Jurkat, Clone E6-1 (cell line): ENCODE results near the gene RABGEF1.
"Not testable (repeated sequence)": the region's sequence is repeated elsewhere in the genome, so short reads cannot be mapped to it uniquely, and the experiment has no call there.

Source experiments
- DNase-seq: peaks from one replicate; pipeline ENCODE4 v3.0.0-alpha.2; 2011; ENCODE audit warnings: low read depth, low spot score
- H3K4me3 ChIP-seq: 2 replicates; pipeline ENCODE4 v1.5.1; 2011; ENCODE audit warnings: mild to moderate bottlenecking, low read length, control low read depth, moderate library complexity

The RABGEF1 gene

DNA sequence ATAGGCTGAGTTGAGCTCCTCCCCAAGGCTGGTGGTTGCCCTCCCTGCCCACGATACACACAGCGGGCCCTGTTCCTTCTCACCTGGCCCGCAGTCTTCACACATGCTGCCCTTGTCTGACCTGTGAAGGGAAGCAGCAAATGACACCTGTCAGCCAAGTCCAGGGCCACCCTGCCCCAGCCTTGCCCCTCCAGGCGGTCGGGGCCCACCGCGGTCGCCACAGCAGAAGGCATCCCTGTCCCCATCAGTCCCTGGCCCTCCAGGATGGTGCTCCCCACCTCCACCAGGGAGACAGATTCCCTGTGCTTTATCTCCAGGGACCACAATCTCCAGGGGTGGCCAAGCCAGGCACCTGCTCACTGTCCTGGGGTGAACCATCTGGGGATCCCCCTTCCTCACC is 99.3 kb downstream of the RABGEF1 start:
- DNase-seq, result no peak
- no peak overlapping the region for H3K4me3 ChIP-seq

DNA sequence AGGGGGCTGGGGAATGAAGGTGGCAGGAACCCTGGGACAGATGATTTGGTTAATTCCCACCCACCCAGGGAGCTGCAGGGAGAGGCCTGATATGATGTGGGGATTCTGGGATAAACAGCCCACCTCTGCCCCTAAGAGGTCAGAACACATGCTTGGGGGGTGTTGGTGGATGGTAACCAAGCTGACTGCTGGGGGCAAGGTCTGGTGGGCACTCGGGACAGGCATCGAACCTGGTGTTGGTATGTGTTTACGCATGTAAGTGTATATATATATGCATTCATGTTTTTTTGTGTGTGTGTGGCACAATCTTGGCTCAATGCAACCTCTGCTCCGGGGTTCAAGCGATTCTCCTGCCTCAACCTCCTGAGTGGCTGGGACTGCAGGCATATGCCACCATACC is 99.8 kb downstream of the RABGEF1 start:
- DNase-seq, result no peak
- no peak overlapping the region for H3K4me3 ChIP-seq

DNA sequence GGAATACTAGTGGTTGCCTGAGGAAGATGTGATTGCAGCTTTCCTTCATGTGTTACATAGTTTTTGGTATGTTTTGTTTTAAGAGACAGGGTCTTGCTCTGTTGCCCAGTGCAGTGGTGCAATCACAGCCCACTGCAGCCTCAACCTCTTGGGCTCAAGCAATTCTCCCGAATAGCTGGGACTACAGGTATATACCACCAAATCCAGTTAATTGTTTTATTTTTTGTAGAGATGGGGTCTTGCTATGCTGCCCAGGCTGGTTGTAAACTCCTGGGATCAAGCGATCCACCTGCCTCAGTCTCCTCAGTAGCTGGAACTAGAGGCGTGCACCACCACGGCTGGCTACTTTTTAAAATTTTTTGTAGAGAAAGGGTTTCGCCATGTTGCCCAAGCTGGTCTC is 101.4 kb downstream of the RABGEF1 start:
- H3K4me3 ChIP-seq, result no peak overlapping the region
- no peak for DNase-seq

DNA sequence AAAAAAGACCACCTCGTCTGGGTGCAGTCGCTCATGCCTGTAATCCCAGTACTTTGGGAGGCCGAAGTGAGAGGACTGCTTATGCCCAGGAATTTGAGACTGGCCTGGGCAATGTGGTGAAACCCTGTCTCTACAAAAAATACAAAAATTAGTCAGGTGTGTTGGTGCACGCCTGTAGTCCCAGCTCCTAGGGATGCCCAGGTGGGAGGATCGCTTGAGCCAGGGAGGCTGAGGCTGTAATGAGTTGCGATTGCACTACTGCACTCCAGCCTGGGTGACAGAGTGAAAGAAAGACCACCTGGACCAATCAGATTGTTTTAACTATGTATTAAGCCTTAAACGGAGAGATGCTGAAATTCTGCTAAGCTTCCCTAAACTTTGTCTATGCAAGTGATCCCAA is 103.0 kb downstream of the RABGEF1 start:
- H3K4me3 ChIP-seq, result peak overlapping the region; percentile 90
- not testable (repeated sequence) for DNase-seq

DNA sequence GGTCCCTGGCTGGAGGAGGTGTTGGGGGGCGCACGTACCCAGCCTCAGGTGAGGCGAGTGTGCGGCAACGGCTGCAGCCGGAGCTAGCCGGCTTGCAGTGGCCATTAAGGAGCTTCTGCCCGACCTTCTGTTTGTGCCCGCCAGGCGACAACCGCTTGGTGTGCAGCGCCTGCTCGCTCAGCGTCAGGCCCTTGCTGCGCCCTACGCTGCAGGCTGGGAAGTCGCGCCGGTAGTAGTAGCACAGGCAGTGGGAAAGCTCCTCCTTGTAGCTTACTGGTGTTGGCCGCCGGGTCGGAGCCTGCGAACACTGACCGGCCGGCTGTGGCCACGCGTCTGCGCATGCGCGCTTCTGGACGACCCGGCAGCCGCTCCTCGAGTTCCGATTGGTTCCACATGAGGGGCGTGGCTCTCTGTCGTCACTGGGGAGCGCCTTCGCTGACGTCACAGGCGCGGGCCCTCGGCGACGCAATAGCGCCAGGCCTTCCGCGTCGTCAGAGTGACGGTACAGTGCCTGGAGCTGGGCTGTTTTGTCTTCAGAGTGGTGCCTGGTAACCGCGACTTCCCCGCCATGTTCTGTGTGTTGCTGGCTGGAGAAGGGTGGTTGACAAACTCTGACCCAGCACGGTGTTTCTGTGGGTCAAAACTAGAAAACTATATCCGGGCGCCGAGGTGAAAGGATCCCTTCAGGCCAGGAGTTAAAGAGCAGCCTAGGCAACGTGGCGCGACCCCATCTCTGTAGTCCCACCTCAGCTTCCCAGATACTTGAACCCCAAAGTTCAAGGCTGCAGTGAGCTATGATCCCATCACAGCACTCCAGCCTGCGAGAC is 104.2 kb downstream of the RABGEF1 start:
- DNase-seq, result peak; percentile 95

DNA sequence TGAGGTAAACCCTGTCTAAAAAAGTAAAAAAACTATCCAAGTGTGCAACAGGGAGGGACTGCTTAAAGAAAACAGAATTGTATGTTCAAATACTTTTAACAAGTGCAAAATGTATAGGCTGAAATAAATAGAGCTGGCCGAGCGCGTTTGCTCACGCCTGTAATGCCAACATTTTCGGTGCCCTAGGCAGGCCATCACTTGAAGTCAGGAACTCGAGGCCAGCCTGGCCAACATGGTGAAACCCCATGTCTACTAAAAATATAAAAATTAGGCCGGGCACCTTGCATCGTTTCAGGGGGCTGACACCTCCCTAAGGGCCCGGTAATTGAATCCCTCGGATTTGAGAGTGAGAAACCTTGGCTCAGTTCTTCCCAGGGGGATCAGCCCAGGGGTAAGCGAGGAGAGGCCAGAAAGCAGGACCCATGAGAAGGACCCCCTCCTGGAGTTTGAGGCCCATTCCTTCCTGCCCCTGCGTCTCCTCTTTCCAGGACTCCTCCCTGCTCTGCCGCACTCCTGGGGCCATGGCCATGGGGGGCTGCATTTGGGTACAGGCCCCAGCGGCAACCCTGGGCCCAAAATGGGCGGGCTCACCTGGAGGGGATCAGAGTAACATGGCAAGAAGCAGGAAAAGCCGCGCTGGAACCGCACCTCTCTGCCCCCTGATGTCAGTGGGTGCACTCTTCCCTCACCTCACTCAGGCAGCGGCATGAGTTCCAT is 105.0 kb downstream of the RABGEF1 start:
- H3K4me3 ChIP-seq, result peak overlapping the region; percentile 90
- DNase-seq, result no peak

More for the DNA sequence above, 104.2 kb downstream of the RABGEF1 start:
- peak overlapping the region; percentile 90 for H3K4me3 ChIP-seq

DNA sequence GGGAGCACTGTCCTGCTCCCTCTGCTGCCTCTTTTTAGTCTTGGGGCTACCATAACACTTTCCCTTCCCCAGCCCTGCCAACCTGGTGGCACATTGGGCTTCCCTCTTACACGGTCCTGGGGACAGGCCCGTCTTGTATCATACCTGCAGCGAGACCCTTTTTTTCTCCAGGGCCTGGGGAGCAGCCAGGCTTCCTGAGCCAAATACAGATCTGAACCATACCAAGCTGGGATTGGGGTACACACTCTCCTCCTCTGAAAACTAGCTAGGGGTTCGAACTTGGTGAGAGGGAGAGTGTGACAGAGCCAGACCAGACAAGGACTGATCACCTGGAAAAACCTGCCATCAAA is 105.5 kb downstream of the RABGEF1 start:
- DNase-seq, H3K4me3 ChIP-seq: not testable (repeated sequence)

DNA sequence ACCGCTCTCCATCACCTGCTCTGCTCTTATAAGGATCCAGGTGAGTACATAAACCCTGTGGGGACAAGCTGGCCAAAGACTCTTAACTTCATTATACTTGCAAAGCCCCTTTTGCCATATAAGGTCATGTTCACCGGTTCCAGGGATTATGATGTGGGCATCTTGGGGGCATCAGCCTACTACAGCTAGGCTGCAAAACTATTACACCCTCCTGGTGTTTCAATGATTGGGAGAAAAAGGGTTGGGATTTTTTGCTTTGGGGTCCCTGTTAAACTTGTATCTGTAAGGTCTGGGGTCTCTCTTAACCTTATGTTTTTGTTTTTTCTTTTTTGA is 107.0 kb downstream of the RABGEF1 start:
- not testable (repeated sequence) for H3K4me3 ChIP-seq, DNase-seq

DNA sequence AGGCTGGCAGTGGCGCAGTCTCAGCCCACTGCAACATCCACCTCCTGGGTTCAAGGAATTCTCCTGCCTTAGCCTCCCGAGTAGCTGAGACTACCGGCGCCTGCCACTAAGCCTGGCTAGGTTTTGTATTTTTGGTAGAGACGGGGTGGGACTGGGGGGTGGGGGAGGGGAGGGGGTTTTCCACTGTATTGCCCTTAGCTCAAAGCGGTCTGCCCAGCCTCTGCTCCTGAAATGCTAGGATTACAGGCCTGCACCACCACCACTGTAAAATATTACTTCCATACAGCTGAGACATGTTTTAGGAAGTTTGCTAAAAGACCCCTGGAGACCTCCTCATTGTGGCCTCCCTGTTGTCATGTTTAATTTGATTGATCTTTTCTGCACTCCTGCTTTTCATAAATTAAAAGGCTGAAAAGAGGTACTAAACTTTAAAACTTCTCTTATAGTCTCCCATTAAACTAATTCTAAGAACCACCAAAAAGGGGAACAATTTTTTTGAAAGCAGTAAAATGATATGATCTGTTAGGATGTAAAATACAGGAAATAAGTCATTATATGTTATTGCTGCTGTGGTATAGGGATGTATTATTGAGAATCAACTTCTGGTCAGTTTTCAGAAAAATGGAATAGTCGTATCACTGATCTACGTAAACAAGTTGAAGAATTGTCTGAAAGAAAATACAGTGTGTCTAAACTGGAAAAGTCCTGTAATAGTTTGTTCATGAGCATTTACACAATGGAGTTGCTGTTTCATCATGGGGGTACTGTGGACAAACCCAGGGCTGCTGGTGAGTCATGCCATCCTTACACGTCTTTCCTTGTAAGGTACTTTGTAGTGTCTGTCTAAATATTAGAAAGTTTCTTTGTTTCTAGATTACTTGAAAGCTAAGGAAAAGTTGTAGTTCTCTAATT is 107.6 kb downstream of the RABGEF1 start:
- no peak for DNase-seq
- no peak overlapping the region for H3K4me3 ChIP-seq

DNA sequence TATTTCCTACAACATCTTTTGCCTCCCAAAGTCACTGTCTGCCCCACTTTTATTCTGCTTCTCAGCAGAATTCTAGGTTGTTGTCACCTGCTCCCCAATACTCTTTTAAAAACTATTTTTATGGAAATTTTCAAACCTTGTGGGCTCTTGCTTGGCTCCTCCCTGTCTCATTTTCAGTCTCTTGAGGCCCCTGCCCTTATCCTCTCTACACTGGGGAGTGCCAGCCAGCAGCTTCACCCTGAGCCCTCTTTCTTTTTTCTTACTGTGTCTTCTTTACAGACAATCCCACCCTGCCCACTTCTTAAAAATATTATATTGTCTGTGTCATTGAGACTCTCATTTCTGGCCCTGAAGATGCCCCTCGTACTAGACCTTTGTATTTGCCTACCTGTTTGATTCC is 118.8 kb downstream of the RABGEF1 start:
- no peak overlapping the region for H3K4me3 ChIP-seq
- no peak for DNase-seq

DNA sequence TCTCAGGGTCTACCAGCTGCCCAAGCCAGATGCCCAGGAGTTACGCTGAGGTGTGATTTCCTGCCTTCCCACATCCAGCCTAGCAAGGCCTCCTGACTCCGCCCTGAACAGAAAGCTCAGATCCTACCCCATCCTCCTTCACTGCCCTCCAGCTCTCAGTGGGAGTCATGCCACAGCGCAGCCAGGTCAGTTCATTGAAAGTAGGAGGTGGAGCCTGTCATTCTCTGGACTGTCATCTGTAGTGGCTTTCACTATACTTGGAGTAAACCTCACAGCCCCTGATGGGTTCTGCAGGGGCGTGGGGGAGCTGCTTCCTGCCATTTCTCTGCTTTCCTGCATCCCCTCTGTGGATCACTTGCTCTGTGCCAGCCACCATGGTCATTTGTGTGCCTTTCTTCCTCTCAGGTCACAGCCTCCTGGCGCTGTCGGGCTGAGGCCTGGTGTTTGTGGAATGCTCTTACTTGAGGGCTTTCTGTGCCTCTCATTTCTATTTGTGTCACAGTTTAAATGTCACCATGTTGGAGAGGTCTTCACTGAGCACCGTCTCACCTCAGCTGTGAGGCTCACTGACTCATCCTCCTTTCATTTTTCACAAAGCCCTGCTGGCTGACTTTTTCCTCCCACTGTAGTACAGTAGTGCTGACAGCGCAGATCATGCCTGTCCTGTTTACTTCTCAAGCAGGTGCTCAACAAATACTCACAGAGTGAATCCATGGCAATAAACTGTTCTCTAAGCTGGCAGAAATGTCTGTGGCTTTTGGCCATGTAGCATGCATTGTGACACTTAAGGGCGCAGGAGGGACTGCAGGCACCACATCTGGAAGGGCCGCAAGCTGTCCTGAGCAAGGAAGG is 119.5 kb downstream of the RABGEF1 start:
- no peak for DNase-seq
- H3K4me3 ChIP-seq, result no peak overlapping the region

DNA sequence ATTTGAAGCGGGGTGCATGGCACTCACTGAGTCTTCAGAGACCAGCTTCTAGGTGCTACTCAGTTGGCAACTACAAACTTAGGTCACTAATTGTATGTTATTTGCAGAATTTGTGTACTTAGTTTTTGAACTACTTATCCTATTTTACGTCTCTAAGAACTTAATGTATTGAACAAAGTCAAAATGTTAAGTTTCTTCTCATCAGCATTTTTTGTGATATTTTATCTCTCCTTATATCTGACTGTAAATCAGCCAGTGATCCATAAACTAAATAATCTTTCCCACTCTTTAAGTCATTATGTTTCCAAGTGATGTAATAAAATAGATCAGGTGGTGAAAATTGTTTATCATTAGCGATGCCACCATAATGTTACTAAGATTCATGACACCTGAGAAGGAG is 120.2 kb downstream of the RABGEF1 start:
- no peak overlapping the region for H3K4me3 ChIP-seq
- DNase-seq, result no peak
